Measurements from ENCODE around the gene CNKSR1.
"Not testable (repeated sequence)": the region's sequence is repeated elsewhere in the genome, so short reads cannot be mapped to it uniquely, and the experiment has no call there.

CNKSR1 gene

GRCh38 chr1:26230682-26231081 lies 53.4 kb downstream of the CNKSR1 start:
- not testable (repeated sequence) for DNase-seq (ENCODE audit: low read depth)

GRCh38 chr1:26233903-26234643 lies 56.8 kb downstream of the CNKSR1 start, which contains the start of gene CEP85:
TSS of gene CEP85 (plus strand) at chr1:26234200. CDS start at chr1:26239784, 5,584 bp downstream.
- peak; percentile 98 for DNase-seq (ENCODE audit: low read depth)

- DNase-seq (ENCODE audit: low read depth): no peak
These were observed 57.5 kb downstream of the CNKSR1 start for GRCh38 chr1:26234644-26235370.

- no peak for DNase-seq (ENCODE audit: low read depth)
These were observed 60.1 kb downstream of the CNKSR1 start for GRCh38 chr1:26237230-26237966.
